Testis (tissue), 2 donors: Measurements from ENCODE around the gene ACTA1.

ENCODE experiments used
- CTCF ChIP-seq, 3 experiments: fragments of 450-650 bp in 2 of 3; fragments of 200-600 bp in 1 of 3; sonication (generic) in 1 of 3; IDR thresholded peaks; one replicate each; pipeline ENCODE4 v1.5.1; 2016 to 2019; ENCODE audit warnings: antibody characterized with exemption in 3 of 3, mild to moderate bottlenecking in 2 of 3, moderate library complexity in 1 of 3
- POLR2A ChIP-seq: fragments of 450-650 bp; IDR thresholded peaks from one replicate; pipeline ENCODE4 v1.6.1; 2017; ENCODE audit warnings: antibody characterized with exemption, mild to moderate bottlenecking, moderate library complexity

GRCh38 chr1:229440851-229441537 lies 7.1 kb upstream of the ACTA1 start:
- TF ChIP-seq CTCF (IDR thresholded peaks at IDR 0.05) (no peak), POLR2A (no peak)
